OCI-LY1 (cell line): ENCODE measurements around the gene URB2.

Experiments used
- CTCF ChIP-seq: fragments of 200-600 bp; sonication (generic), shearing (Covaris generic); IDR thresholded peaks from 2 replicates; pipeline ENCODE4 v1.5.1; 2017; ENCODE audit warnings: mild to moderate bottlenecking, antibody characterized with exemption, low read length, moderate library complexity, mixed read lengths
- EZH2 ChIP-seq: fragments of 200-600 bp; sonication (generic), shearing (Covaris generic); IDR thresholded peaks from 2 replicates; pipeline ENCODE4 v1.8.0; 2017; ENCODE audit warnings: borderline replicate concordance, mixed run types, mild to moderate bottlenecking, antibody characterized with exemption, low read length, moderate library complexity, mixed read lengths

- TF ChIP-seq CTCF (no peak), EZH2 (no peak)
Observed at GRCh38 chr1:229689273-229689672, 63.2 kb downstream of the URB2 start.
